Measurements from ENCODE around the gene RHOJ.
"Not testable (repeated sequence)": the region's sequence is repeated elsewhere in the genome, so short reads cannot be mapped to it uniquely, and the experiment has no call there.

RHOJ gene

DNA sequence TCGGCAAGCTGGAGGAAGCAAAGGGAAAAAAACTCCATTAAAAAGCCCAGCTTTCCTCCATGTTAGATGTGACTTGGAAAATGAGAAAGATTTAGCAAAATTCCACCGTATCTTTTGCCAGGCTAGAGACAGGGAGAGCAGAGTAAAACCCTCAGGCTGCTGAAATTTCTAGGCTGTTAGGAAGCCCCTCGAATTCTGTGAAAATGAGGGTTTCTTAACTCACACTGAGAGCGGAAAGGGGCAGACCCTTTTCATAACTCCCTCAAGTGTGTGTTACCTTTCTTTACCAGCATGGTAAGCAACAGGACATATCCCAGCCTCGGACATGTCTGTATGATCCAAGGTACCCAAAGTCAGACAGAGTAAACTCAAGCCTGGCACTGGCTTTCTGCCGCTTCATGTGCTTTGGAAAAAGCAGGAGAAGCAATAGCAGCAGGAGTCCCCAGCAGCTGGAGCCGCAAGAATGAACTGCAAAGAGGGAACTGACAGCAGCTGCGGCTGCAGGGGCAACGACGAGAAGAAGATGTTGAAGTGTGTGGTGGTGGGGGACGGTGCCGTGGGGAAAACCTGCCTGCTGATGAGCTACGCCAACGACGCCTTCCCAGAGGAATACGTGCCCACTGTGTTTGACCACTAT, at the start of gene RHOJ:
Gene RHOJ, plus strand, starts transcription at position 37 of the 637 bp plus-strand sequence. Its CDS starts 427 bp downstream, at position 464.
- no peak for DNase-seq (ENCODE audit: low read depth)
- peak within 1 kb of the TSS; percentile 57 for H3K4me3 ChIP-seq (ENCODE audit: low read length)
- TF ChIP-seq, protein P1, sequence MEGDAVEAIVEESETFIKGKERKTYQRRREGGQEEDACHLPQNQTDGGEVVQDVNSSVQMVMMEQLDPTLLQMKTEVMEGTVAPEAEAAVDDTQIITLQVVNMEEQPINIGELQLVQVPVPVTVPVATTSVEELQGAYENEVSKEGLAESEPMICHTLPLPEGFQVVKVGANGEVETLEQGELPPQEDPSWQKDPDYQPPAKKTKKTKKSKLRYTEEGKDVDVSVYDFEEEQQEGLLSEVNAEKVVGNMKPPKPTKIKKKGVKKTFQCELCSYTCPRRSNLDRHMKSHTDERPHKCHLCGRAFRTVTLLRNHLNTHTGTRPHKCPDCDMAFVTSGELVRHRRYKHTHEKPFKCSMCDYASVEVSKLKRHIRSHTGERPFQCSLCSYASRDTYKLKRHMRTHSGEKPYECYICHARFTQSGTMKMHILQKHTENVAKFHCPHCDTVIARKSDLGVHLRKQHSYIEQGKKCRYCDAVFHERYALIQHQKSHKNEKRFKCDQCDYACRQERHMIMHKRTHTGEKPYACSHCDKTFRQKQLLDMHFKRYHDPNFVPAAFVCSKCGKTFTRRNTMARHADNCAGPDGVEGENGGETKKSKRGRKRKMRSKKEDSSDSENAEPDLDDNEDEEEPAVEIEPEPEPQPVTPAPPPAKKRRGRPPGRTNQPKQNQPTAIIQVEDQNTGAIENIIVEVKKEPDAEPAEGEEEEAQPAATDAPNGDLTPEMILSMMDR (conservative IDR thresholded peaks at IDR 0.05; ENCODE audit: low read depth, low read length) = no peak

DNA sequence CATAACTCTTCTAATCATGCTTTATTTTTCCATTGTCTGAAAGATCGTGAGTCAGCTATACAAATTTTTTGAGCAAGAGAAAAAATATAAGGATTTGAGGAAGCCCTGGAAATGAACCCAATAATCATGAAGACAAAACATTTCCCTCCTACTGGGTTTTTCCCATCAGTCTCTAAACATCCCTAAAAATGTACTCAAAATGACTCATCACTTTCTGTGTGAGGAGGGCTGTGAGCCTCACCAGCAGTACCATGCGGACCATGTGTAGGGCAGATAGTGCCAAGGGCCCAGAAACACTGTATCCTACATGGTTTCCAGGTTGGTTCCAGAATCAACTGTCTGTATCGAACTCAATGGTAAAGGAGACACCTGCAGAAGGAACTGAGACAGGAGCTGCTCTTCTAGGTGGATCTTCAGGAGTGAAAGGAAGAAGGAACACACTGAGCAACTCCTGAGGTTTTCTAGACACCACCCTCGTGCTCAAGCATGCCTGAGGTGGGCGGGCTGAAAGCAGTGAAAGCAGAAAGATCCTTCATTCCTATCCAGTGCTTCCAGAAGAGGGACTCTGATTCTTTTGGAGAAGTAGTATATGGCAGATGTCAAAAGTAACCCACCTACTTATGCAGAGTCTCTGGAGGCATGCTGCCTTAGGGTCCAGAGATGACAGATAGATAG, 48.6 kb upstream of the RHOJ start:
- H3K4me3 ChIP-seq (ENCODE audit: low read length) = no peak overlapping the region
- no peak for DNase-seq (ENCODE audit: low read depth)
- TF ChIP-seq, protein P1 (conservative IDR thresholded peaks at IDR 0.05; ENCODE audit: low read depth, low read length) = no peak

DNA sequence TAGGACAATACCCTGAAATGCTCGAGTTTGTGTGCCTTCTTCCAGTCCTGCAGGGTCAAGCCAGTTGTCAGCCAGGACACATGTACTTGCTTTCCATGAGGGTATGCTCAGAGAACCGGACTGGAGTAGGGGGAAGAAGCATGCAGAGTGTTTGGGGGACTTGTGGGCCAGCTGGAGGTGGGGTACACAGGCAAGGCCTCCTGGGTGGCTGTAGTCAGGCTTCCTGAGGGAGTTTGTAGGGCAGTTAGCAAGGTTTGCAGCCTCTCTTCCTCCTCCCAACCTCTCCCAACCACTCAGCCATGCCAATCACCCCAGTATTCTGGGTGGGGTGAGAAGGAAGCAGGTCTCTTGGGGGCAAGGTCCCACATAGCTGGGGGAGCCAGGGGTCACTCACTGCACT, 47.0 kb upstream of the RHOJ start:
- DNase-seq (ENCODE audit: low read depth) = no peak
- H3K4me3 ChIP-seq (ENCODE audit: low read length) = no peak overlapping the region
- TF ChIP-seq, protein P1 (conservative IDR thresholded peaks at IDR 0.05; ENCODE audit: low read depth, low read length) = no peak

DNA sequence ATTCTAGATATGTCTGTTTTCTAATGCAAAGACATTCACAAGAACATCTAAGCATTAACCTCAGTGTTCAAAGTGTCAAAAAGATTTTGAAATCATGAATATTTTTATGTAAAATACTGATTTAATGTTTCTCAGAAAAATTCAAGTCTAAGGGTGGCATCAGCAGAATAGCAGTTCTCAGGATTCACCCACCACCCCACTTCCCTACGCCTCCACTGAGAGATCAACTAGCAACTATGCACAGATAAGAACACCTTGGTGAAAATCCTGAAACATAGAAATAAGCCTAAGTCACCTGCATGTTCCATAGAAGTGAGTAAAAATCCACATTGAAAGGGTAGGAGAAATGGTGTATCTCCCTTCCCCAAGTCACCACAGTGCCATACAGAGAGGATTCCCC, 40.9 kb upstream of the RHOJ start:
- TF ChIP-seq, protein P1 (conservative IDR thresholded peaks at IDR 0.05; ENCODE audit: low read depth, low read length) = no peak
- no peak overlapping the region for H3K4me3 ChIP-seq (ENCODE audit: low read length)
- DNase-seq (ENCODE audit: low read depth) = no peak

DNA sequence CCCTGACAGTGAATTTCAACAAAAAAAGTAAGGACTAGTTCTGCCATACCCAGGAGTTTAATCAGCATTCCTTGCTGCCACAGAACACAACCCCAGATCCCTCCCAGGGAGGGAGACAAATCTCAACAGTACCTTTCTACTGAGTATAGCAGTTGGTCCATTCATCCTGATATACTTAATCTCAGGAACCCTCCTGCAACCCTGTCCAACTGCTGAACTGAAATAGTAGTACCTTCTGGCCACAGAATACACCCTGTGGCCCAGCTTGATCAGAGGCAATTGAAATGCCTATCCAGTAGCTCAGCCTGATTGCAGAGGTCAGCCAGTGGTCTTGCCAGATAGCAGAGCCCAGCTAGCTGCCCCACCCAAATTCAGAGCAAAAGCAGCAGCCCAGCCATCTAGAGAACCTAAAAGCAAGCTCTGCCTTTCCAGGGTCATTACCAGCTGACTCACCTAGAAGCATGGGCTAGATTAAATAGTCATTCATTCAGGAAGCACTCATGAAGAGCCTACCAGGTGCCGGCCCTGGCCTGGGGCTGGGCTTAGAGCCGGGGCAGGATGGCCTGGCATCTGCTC, 40.0 kb upstream of the RHOJ start:
- DNase-seq (ENCODE audit: low read depth) = no peak
- H3K4me3 ChIP-seq (ENCODE audit: low read length) = no peak overlapping the region
- TF ChIP-seq, protein P1 (conservative IDR thresholded peaks at IDR 0.05; ENCODE audit: low read depth, low read length) = no peak

DNA sequence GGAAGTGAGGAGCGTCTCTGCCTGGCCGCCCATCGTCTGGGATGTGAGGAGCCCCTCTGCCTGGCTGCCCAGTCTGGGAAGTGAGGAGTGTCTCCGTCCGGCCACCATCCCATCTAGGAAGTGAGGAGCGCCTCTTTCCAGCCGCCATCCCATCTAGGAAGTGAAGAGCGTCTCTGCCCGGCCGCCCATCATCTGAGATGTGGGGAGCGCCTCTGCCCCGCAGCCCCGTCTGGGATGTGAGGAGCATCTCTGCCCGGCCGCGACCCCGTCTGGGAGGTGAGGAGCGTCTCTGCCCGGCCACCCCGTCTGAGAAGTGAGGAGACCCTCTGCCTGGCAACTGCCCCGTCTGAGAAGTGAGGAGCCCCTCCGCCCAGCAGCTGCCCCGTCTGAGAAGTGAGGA, 39.0 kb upstream of the RHOJ start:
- DNase-seq (ENCODE audit: low read depth); H3K4me3 ChIP-seq (ENCODE audit: low read length): not testable (repeated sequence)

DNA sequence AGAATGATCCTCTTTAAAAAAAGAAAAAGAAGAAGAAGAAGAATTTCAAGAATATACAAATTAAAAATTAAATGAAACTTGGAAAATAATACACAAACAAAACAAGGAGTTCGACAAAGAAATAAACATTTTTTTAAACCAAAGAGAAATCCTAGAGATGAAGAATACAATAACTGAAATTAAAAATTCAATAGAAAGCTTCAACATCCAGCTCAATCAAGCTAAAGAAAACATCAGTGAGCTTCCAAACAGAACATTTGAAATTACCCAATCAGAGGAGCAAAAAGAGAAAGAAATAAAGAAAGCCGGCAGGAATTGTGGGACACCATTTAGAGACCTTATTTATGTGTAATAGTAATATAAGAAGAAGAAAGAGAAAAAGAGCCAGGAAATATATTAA, 37.2 kb upstream of the RHOJ start:
- DNase-seq (ENCODE audit: low read depth) = no peak
- no peak overlapping the region for H3K4me3 ChIP-seq (ENCODE audit: low read length)
- TF ChIP-seq, protein P1 (conservative IDR thresholded peaks at IDR 0.05; ENCODE audit: low read depth, low read length) = no peak

All from retinal pigment epithelial cell (primary cell).